ENCODE results near the gene CNTNAP5. TPM values are rescaled to one million over a fixed set of nuclear protein-coding genes. Genes with fewer than 3 reads are reported as not detected.

Gene CNTNAP5
- total RNA-seq, 2 experiments from 2014 or later, result not detected

DNA sequence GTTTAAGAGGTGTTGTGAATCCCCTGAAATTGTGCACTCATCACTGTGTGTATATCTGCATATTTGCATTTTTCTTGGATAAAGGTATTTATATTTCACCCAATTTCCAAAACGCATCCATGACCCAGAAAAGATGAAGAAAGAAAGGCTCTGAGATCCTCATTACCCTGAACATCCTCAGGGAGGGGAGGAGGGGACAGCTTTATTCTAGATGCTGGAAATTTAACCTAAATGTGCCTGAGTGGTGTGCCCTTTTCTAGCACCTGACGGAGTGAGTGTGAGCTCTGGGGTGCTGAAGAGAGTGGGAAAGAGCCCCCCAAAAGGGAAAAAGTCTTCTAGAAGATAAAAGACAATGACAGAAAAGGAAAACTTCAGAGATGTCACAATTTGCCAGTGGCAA is 20.8 kb downstream of the CNTNAP5 start:
- H3K36me3 Mint-ChIP-seq (ENCODE audit: low read depth), result no peaks in the 10 kb centered on the region

DNA sequence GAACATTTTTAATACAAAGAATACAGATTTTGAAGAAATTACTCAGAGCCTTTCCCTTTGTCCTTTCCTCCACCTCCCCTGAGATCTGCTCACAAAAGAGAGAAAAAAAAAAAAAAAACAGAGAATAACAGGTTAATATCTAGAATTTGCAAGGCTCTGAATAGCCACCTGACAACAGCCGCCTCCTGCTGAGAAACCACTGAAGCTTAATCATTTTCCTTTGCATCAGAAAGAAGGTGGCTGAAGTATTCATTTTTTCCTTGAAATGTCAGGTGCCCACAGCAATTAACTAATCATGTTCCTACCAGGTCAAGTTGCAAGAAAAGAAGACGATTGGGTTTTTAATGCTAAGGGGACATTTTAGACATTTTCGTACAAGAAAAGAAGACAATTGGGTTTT is 21.2 kb downstream of the CNTNAP5 start:
- CTCF ChIA-PET, result no interaction called here
- no peak for DNase-seq
- no peaks in the 10 kb centered on the region for H3K36me3 ChIP-seq (ENCODE audit: insufficient read depth, low read length)

More for the DNA sequence above, 20.8 kb downstream of the CNTNAP5 start:
- Mint-ChIP-seq H3K4me3 (no peak overlapping the region), H3K27me3 (no peaks in the 10 kb centered on the region), H3K27ac (no peak overlapping the region), H3K4me1 (ENCODE audit: low read depth) (no peaks in the 10 kb centered on the region), H3K9me3 (no peaks in the 10 kb centered on the region)
- DNase-seq (no peak), ATAC-seq (ENCODE audit: poor library complexity) (no peak)
- Histone ChIP-seq H3K4me1 (ENCODE audit: insufficient read depth, low read length) (no peaks in the 10 kb centered on the region), H3K27ac (ENCODE audit: low read depth in 1 of 2, low read length in 2 of 2) (no peak overlapping the region), H3K9me3 (ENCODE audit: control insufficient read depth in 1 of 2, insufficient read depth in 1 of 2, low read length in 2 of 2) (peaks cover 0 to 8% of the 10 kb centered on the region in 2 experiments), H3K36me3 (ENCODE audit: insufficient read depth, low read length) (no peaks in the 10 kb centered on the region), H3K4me3 (ENCODE audit: low read length) (no peak overlapping the region), H3K27me3 (ENCODE audit: control insufficient read depth in 1 of 2, insufficient read depth in 2 of 2, low read length in 2 of 2) (no peaks in the 10 kb centered on the region)
- TF ChIP-seq, protein P1, sequence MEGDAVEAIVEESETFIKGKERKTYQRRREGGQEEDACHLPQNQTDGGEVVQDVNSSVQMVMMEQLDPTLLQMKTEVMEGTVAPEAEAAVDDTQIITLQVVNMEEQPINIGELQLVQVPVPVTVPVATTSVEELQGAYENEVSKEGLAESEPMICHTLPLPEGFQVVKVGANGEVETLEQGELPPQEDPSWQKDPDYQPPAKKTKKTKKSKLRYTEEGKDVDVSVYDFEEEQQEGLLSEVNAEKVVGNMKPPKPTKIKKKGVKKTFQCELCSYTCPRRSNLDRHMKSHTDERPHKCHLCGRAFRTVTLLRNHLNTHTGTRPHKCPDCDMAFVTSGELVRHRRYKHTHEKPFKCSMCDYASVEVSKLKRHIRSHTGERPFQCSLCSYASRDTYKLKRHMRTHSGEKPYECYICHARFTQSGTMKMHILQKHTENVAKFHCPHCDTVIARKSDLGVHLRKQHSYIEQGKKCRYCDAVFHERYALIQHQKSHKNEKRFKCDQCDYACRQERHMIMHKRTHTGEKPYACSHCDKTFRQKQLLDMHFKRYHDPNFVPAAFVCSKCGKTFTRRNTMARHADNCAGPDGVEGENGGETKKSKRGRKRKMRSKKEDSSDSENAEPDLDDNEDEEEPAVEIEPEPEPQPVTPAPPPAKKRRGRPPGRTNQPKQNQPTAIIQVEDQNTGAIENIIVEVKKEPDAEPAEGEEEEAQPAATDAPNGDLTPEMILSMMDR (IDR thresholded peaks at IDR 0.05), result no peak
- intact Hi-C loops (cut with DNase I, micrococcal nuclease), result no loop called here
- CTCF ChIA-PET, result no interaction called here
- POLR2A ChIA-PET, result no interaction called here

DNA sequence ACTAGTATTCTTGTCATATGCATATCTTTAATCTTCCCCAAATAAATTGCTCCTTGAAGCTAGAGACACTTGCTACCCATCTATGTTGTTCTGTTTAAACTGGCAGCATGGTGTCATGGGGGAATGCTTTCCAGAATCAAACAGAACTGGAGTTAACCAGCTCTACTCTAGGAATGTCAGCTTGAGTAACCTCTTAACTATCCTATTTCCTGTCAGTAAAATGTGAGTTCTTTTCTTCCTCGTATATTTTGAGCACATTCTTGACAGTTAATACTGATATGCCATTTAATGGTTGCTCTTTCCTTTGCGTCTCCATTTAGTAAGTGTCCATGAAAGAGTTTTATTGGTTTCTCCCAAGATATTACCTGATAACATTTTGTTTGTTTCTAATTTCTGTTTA is 23.0 kb downstream of the CNTNAP5 start:
- no peak for DNase-seq
- Histone ChIP-seq H3K9me3 (ENCODE audit: control insufficient read depth in 1 of 2, insufficient read depth in 1 of 2, low read length in 2 of 2) (peaks cover 0 to 4% of the 10 kb centered on the region in 2 experiments), H3K27ac (ENCODE audit: low read depth in 1 of 2, low read length in 2 of 2) (no peak overlapping the region), H3K36me3 (ENCODE audit: insufficient read depth, low read length) (no peaks in the 10 kb centered on the region), H3K4me3 (ENCODE audit: low read length) (no peak overlapping the region), H3K27me3 (ENCODE audit: control insufficient read depth in 1 of 2, insufficient read depth in 2 of 2, low read length in 2 of 2) (no peaks in the 10 kb centered on the region), H3K4me1 (ENCODE audit: insufficient read depth, low read length) (no peaks in the 10 kb centered on the region)
- intact Hi-C loops (cut with DNase I, micrococcal nuclease), result no loop called here
- Mint-ChIP-seq H3K9me3 (peaks cover 4% of the 10 kb centered on the region), H3K27ac (no peak overlapping the region), H3K27me3 (no peaks in the 10 kb centered on the region), H3K36me3 (ENCODE audit: low read depth) (no peaks in the 10 kb centered on the region), H3K4me1 (ENCODE audit: low read depth) (no peaks in the 10 kb centered on the region), H3K4me3 (no peak overlapping the region)
- no peak for ATAC-seq (ENCODE audit: poor library complexity)
- TF ChIP-seq, protein P1 (IDR thresholded peaks at IDR 0.05), result no peak
- ChIA-PET CTCF (no interaction called here), POLR2A (no interaction called here)

More for the DNA sequence above, 21.2 kb downstream of the CNTNAP5 start:
- Histone ChIP-seq H3K27ac (ENCODE audit: low read depth in 1 of 2, low read length in 2 of 2) (no peak overlapping the region), H3K4me1 (ENCODE audit: insufficient read depth, low read length) (no peaks in the 10 kb centered on the region), H3K9me3 (ENCODE audit: control insufficient read depth in 1 of 2, insufficient read depth in 1 of 2, low read length in 2 of 2) (peaks cover 0 to 8% of the 10 kb centered on the region in 2 experiments), H3K4me3 (ENCODE audit: low read length) (no peak overlapping the region), H3K27me3 (ENCODE audit: control insufficient read depth in 1 of 2, insufficient read depth in 2 of 2, low read length in 2 of 2) (no peaks in the 10 kb centered on the region)
- intact Hi-C loops (cut with DNase I, micrococcal nuclease), result no loop called here
- POLR2A ChIA-PET, result no interaction called here
- Mint-ChIP-seq H3K4me3 (no peak overlapping the region), H3K4me1 (ENCODE audit: low read depth) (no peaks in the 10 kb centered on the region), H3K27ac (no peak overlapping the region), H3K36me3 (ENCODE audit: low read depth) (no peaks in the 10 kb centered on the region), H3K9me3 (no peaks in the 10 kb centered on the region), H3K27me3 (no peaks in the 10 kb centered on the region)
- TF ChIP-seq, protein P1 (IDR thresholded peaks at IDR 0.05), result no peak
- ATAC-seq (ENCODE audit: poor library complexity), result no peak
